GM19193 (cell line): Measurements from ENCODE around the gene CAPG.

Experiments used
- POLR2A ChIP-seq: IDR thresholded peaks from 4 replicates; pipeline ENCODE4 v1.6.1; 2011; ENCODE audit not compliant: insufficient read depth, insufficient read length; ENCODE audit errors: extremely low read depth

CAPG gene

DNA sequence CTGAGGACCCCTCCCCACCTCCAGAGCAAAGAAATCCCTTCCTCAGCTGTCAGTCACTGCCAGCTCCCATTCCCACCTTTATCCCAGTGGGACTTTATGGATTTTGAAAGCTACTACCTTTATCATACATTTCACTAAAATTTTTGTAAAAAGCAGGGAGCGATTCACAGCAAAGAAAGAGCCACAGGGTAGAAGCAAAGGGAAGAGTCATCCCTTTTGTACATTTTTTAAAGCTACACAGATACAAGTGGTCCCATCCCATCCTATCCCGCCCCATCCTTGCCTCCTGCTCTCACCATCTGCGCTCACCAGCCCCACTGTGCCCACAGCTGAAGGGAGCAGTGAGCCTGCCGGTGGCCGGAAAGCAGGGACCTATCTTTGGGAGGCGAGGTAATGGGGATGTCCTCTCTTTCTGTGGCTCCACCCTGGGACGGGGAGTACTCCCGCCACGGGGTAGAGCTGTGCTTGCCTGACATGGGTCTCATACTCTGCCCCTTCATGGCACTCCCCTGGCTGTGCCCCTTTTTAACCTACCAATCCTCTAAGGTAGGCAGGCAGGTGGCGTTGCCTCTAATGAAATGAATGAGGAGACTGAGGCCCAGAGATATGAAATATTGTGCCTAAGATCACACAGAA lies 21.5 kb upstream of the CAPG start:
- no peak for TF ChIP-seq POLR2A

DNA sequence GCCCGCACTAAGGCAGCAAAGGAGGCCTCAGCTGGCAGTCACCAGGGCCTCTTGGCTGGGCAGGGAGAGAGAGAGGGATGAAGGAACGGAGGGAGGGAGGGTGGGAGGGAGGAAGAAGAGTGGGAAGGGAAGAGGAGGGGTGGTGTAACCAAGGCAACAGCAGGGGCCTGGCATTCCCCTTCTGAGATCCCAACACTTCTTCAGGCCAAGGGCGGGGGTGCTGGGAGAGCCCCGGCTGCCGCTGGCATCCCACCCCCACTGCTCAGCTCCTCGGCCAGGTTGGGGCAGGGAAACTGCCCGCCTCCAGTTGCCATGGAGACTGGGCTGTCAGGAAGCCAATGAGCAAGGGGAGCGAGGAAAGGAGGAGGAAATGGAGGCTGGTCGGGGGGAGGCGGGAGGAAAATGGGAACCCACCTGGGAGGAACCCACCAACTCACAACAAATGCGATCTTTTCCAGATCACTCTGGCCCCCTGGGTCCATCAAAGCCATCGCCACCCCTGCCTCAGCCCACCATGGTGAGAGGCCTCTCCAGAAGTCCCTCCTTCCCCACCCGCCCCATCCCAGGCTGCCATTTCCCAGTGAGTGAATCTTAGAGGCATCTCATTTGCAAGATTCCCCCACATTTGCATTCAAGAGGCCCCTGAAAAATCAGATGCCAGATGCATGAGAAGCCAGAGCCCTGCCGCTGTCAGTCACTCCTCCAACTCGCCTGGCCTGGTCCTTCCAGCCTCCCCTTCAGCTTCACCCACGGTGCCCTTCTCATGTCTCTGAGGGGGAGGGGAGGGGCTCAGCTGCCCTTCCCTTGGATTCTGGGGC lies 20.8 kb upstream of the CAPG start:
- no peak for TF ChIP-seq POLR2A

DNA sequence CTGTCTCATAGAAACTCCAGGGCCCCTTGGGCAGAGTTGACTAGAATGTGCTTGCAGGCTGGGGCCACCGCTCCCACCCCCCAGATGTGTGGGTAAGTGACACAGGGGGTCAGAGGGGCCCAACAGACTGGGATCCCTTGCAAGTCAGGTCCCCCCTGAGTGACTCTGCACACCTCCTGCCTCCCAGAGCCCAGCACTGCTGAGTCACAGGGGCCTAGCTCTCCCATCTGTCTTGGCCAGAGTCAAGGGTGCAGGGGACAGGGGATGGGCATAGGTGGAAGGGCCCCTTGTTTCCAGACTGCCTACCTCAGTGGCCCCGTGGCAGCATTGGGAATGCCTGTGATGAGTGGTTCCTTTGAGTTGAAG lies 19.7 kb upstream of the CAPG start:
- TF ChIP-seq POLR2A, result no peak

DNA sequence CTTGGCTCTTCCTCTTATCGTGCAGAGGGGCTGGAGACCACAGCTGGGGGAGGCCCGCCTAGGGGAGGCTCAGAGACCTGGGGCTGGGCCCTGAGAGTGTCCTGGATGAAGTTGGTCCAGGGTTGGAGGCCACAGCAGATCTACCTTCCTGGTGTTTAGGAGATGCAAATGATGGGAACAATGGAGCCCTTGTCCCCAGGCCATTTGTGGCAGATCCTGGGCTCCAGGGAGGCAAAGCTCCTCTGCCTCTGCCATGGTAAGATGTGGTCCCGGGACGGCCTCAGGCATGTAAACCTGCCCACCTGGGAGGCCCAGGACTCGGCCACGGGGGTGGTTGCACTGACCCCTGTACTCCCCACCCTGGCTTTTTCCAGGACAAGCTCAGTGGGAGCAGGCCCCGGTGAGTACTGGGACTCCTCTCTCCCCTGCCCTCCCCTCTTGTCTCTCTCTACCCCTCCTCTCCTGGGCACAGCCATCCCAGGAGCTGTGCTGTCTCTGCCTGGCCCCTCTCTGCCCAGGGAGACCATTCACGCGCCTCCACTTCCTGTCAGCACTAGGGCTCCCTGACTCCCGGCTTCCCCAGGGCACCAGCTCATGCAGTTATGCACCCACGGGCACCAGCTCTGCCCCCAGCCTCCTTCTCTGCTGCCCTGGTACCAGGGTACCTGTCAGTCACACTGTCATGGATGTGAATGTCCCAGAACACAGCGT lies 19.2 kb upstream of the CAPG start:
- no peak for TF ChIP-seq POLR2A

DNA sequence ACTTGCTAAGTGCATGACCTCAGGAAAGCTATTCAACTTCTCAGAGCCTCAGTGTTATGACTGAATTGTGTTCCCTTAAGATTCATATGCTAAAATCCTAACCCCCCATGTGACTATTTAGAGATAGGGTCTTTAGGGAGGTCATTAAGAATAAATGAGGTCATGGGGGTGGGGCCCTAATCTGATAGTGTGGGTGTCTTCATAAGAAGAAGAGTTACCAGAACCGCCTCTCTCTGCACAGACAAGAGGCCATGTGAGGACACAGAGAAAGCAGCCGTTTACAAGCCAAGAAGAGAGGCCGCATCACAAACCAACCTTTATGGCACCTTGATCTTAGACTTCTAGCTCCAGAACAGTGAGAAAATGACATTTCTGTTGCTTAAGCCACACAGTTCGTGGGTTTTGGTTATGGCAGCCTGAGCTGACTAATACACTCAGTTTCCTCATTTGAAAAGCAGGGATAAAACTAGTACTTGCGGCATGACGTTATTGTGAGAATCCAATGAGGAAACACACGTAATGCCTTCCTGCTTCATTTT lies 18.2 kb upstream of the CAPG start:
- no peak for TF ChIP-seq POLR2A

DNA sequence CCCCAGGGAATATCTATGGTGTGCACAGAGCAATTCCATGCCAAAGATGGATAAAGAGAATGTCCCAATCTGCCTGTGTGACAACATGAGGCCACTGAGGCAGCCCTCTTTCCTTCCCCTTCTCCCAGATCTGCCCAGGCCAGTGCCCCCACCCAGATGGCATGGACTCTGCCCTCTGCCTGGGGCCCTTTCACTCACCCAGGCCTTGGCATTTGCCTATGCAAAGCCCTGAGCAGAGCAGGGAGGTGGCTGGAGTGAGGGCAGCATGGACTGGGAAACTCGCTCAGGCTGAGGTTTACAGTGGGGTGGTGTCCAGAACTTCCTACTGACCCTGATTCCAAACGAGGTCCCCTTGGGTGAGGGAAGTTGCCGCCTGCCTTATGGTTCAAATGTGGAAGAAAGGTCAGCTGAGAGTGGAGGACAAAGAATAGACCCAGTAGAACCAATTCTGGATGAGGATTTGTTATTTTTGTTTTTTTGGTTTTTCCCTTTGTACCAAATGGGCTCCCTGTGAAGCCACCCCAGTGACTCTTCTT lies 17.2 kb upstream of the CAPG start:
- TF ChIP-seq POLR2A, result no peak

DNA sequence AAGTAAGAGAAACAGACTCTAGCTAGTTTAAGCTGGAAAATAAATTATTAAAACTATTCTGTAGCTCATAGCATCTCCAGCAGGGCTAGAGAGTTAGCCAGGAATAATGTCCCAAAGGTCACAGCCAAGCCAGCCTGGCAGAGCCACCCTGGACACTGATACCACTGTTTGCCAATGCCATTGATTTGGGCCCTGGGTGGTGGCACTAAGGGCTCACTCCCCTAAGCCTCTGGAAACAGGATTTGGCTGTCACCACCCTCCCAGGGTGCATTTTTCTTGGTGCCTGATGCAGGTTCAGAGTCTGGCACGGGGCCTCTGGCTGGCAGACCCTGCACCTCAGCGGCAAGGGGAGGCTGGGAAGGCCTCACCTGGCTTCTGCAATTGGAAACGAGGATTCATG lies 15.4 kb upstream of the CAPG start:
- no peak for TF ChIP-seq POLR2A

DNA sequence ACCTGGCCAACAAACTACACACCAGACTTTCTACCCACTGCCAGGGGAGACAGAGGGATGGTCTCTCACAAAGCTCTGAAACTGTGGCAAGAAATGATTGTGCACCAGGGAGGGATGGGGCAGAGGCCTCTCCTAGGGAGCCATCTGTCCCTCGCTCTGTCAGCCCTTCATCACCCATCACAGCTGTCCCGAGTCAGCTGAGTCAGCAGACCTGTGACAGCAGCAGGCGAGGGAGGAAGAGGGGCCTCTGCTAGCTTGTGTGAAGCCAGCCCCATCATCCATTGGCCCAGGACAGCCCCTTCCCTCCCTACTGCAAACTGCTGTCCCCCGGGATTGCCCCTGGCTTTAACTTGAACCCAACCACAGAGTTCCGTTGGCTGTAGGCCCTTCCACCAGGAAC lies 13.4 kb upstream of the CAPG start:
- TF ChIP-seq POLR2A, result no peak

DNA sequence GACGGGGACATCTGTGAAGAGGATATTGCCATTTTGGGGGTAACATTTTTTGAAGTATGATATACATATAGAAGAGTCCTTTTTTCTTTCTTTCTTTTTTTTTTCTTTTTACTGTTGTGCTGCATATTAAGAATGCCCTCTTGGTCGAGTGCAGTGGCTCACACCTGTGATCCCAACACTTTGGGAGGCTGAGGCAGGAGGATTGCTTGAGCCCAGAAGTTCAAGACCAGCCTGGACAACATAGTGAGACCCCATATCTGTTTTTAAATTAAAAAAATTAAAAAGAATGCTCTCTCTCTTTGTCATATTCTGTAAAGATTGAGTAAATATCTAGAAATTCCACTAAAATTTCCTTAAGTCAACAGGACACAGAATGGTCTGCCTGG lies 11.9 kb upstream of the CAPG start:
- no peak for TF ChIP-seq POLR2A

DNA sequence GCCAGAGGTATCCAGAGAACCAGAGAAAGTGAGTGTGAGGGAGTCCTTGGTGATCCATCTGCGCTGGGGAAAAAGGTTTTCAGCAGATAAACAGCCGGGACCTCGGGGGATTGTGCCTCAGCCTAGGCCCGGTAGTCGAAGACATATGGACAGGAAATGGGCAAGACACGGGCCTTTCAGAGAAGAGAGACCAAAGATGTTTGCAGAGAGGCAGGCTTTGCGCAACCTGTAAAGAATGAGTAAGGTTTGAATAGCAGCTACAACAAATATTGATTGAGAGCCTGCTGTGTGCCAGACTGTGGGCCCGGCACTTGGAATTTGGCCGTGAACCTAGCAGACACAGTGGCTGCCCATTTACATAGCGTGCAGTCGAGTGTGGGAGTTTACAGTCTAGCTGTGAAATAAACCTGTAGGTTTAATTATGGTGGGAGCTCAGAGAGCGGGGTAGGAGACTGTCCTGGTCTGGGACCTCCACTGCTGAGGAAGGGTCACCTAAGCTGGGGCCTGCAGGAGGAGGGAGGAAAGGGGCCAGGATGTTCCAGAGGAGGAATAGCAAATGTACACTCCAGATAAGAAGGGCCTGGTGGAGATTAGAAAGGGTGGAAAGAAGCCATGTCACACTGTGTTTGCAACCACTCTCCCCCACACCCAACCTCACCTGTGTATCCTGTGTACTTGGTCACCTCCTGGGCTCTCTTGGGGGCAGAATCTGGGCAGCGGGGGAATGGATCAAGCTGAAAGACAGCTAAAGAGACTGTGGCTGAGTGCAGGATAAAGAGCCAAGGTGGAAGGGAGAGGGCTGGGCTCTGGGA lies 11.3 kb upstream of the CAPG start:
- TF ChIP-seq POLR2A, result no peak

DNA sequence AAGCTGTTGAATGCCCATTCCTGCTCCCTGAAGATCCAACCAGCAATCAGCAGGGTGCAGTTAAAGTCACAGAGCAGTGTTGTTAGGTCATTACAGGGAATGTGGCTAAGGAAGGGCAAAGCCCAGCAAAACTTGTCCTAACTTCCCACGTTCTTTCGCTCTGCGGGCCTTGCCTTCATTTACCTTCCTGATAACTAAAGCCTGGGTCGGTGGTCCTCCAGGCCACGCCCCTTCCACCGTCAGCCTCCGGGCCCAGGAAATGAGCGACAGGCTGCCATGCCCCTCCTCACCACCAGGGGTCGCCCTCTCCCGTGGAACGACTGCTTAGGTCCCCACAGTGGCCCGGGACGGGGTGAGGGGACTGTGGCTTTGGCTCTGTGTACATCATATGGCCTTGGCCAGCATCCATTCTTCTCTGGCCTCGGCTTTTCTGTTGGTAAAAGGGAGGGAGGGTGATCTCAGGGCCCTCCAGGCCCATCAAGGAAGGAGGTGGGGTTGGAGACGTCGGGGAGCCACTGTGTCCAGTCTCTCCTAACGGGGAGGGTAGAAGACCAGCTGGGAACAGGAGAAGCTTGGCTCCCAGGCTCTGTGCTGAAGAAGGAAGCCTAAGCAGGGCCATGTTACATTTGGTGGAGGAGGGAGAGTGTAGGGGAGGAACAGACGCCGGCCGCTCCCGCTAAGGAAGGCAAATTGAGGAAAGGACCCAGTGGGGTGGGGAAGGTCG lies 10.5 kb upstream of the CAPG start:
- no peak for TF ChIP-seq POLR2A

DNA sequence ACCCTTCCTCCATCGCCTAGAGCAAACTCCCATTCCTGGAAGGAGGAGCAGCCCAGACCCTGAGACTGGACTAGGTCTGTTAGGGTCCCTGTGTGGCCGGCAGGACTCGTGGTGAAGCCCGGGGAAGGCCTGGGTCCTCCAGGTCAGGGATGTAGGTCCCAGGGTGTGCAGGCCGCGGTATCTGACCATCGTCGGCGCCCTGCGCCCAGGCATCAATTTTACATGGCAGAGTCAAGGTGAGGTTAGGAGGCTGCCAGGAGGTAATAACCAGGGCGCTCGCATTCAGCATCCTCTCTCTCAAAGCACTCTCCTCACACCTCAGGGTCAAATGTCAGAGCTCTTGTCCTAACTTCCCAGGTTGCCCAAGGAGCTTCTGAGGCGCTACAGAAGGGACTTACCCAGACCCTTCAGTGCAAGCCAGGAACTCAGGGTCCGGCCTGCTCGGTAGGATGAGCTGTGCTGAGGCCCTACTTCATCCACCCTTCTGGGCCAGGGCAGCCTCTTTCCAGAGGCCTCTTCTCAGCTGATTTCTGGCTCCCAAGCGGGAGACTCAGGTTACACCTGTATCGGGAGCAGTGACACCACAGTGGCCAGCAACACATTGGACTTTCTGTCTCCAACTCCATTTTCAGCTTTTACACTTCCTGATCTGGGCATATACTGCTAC lies 9.0 kb upstream of the CAPG start:
- TF ChIP-seq POLR2A, result no peak
